HG03108 (cell line): Measurements from ENCODE around the gene PRLR.
"Not testable (repeated sequence)": the region's sequence is repeated elsewhere in the genome, so short reads cannot be mapped to it uniquely, and the experiment has no call there.

ENCODE experiments used
- ATAC-seq: cut with Tn5 transposase; IDR thresholded peaks from one replicate; pipeline ENCODE4 v1.9.1; 2021; ENCODE audit warnings: moderate library complexity; ENCODE audit not compliant: unreplicated experiment

Gene PRLR

DNA sequence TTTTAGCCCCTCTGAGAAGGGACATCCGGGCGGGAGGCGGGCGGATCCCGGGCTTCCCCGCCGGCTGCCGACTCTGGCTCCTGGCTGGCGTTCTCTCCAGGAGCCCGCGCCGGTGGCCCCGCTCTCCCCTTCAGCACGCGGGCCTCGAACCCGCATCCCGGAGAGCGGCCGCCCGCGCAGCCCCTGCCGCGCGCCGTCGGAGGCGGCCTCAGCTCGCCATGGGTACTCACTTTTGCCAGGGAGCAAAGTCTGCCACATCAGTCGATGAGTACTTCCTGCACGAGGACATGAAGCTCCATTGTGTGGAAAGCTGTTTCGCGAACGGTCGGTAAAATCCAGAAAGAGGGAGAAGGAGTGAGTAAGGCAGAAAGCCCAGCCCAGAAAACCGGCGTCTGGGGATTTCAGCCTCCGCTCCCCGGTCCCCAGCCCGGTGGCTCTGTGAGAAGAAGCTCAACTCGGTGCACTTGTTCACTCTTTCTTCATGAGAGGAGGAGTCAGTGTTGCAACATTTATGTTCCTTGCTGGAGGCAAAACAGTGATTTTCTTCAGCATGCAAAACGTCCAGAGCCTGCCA, at the start of gene PRLR:
PRLR (minus strand) TSS at position 450 of the 574 bp plus-strand sequence. CDS start 140,867 bp downstream, outside the sequence.
- ATAC-seq: peak; percentile 14

DNA sequence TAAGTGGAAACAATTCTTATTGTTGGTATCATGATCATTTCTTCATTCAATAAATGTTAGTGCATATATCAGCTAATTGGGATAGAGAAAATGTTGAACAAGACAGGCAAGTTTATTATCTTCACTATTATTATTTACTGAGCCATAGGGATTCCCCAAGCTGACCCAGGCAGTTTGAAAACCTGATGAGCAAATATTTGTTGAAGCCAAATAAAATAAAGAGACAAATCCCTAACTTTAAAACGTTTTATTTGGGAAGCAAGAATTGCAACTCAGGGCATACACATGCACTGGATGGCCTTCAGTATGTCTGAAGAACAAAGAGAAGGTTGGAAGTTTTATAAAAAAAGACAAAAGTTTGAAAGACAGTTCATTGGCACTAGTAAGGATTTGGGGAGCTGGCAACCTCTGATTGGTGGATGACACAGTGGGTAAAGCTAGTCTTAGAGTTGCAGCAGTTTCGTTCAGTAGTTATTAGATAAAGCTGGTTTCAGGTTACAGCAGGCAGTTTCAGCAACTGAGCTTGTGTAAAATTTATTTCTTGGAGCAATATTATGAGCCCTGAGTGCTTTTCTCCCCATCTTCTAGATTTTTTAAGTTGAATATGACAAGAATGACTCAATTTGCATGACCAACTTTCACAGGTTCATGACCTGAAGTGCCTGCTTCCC, 44.7 kb upstream of the PRLR start:
- no peak for ATAC-seq

DNA sequence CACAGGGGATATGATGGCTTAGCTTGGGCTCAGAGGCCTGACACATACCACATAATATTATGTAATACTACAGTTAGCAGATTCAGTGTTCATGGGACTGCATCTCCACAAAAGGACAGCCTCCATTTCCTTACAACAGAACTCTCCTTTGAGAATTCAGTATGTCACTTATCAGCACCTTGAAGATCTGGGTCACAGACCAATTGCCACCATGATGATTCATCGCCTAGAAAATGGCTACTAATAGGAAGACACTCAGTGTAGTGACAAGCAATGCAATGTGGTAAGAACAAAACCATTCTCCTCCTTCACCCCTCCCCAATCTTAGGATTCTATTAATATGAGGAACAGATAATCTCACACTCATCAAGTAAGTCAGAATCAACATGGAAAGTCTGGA, 38.7 kb upstream of the PRLR start:
- ATAC-seq: no peak

DNA sequence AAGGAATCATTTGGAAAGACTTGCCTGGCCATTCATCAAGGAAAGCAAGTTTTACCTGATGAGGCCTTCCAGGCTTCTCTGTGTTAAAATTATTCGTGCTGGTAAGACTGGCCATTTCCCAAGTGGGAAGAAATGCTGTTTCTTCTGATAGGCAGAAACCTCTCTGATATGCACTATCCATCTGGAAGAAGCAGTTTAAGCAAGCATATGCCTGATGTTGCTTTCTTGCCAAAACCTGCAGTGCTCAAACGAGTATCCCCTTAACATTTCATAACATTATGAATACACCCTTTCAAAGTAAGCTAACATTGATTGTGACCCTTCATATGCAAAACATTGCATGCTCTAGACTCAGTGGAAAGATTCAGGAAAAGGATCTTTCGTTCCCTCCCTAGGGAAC, 36.0 kb upstream of the PRLR start:
- no peak for ATAC-seq

DNA sequence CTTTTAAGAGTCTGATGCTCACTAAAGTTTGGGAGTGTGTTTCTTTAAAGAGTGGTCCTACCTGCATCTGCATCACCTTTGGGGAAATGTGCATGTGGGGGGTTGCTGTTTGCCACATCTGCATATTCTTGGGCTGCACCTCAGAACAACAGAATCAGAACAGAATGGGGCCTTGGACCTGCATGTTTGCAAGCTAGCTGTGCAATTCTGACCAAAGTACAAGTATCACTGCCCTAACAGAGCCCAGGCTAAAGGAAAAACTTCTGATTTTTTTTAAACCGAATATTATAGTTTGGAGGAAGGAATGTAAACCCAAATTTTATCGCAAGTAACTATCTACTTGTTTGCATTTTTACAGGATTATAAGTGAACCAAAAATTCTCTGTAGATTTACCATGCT, 34.2 kb upstream of the PRLR start:
- ATAC-seq: no peak

DNA sequence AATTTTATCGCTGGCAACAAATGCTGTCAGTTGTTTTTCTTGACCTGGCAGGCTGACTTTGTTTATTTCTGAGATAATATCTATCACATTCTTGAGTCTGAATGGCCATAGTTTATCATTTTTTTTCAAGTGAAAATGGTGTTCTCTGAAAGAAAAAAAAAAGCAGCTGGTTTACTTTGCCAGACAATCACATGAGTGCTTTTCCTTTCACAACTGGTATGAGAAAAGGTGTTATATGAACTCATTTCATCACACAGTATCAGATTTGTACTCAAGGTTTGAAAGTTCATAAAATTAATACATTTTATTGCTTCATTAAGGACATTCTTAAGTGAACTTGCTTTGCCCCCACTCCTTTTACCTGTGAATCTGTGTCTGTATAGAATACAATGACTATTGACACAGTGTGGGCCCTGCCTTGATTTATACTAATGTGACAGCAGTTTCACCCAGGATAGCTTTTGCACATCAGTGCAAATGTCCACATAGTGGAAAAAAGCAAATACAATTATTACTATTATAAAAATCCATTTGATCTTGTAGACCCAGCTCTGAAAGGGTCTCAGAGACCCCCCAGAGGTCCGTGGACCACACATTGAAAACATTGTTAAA, 33.1 kb upstream of the PRLR start:
- no peak for ATAC-seq

DNA sequence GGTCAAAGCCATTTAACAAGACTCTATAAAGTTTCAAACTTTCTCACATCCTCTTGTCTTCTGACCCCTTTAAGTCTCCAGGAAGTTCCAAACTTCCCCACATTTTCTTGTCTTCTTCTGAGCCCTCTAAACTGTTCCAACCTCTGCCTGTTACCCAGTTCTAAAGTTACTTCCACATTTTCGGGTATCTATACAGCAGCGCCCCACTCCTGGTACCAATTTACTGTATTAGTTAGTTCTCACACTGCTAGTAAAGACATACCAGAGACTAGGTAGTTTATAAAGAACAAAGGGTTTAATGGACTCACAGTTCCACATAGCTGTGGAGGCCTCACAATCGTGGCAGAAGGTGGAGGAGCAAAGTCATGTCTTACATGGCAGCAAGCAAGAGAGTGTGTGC, 23.3 kb upstream of the PRLR start:
- no peak for ATAC-seq

DNA sequence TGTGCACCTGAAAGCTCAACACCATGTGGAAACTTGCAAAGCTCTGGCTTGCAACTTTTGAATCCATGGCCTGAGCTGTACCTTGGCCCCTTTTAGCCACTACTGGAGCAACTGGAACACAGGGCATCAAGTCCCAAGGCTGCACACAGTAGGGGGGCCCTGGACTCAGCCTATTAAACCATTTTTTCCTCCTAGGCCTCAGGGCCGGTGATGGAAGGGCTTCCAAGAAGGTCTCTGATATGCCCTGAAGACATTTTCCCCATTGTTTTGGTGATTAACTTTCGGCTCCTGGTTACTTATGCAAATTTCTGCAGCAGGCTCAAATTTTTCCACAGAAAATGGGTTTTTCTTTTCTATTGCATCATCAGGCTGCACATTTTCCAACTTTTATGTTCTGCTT, 22.7 kb upstream of the PRLR start:
- no peak for ATAC-seq

DNA sequence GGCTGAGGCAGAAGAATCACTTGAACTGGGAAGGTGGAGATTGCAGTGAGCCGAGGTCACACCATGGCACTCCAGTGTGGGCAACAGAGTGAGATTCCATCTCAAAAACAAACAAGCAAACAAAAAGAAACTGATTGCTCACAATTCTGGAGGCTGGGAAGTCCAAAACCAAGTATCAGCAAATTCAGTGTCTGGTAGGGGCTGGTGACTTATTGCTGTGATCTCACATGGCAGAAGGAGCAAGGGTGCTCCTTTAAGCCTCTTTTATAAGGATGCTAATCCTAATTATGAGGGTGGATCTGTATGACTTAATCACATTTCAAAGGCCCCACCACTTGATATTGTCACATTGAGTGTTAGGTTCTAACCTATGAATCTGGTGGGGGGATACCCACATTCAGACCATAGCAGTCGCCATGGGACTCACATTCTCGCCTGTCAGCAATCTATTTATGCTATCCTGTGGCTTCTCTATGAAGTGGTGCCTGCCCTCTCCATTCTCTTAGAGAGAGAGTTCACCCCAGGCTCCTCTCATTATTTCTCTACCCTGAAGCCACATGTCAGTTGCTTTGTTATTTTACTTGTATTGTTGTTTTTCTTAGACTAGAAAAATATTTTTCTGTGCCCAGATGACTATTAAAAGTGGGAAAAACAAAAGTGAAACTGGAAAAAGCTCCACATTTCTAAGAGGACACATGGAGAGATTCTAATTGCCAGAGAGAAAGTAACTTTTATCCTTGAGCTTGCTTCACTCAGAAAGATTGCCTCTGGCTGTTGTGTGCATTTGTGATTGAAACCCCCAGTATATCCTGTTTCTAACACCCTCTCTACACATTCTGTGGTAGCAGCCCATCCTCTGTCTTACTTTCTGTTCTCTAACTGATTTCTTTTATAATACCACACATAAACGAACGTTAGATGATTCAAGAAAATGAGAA, 18.8 kb upstream of the PRLR start:
- no peak for ATAC-seq

DNA sequence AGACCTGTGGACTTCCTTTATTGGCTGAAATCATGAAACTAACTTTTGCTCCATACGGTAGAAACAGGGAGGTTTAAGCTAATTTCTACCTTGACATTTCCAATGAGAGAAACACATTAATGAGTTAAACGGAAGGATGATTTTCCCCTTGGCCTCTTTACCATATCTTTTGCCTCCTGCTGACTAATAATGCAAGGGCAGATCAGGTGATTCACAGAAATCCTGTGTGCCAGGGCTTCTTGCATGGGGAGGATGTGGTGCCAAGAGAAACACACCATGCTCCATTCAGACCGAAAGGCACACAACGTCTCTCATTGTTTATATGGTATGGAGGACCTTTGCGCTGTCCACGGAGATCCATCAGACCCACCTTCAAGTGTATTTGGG, 17.4 kb upstream of the PRLR start:
- no peak for ATAC-seq

DNA sequence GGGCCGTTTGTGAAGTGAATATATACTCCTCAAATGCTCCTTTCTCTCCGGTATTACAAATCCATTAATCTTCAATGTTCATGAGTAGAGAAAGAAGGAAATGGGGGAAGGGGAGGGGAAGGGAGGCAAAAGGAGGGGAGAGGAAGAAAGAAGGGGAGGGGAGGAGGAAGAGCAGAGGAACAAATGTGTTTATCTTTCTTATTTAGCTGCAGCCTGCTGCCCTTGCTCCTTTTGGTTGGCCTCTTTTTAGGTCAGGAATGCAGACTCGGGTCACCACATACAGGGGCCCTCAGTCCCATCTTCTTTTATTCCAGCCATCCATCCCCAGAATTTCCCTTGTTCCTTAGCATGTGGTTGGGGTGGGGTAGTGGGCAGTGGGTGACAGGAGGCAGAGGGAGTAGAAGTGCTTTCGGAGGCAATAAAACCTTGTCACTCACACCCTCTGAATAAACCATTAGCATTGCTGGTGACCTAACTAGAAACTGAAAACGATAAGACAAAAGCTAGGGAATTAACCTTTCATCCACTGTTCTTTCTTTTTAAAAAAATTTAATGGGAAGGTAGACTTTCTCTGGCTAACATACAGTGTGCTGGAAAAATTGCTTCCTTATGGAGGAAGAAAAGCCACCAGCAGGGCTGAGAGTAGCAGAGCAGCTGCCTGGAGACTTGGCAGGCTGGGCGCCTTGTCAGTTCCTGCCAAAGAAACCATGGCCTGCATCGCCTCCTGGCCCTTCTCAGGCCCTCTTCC, 16.8 kb upstream of the PRLR start:
- ATAC-seq: no peak

DNA sequence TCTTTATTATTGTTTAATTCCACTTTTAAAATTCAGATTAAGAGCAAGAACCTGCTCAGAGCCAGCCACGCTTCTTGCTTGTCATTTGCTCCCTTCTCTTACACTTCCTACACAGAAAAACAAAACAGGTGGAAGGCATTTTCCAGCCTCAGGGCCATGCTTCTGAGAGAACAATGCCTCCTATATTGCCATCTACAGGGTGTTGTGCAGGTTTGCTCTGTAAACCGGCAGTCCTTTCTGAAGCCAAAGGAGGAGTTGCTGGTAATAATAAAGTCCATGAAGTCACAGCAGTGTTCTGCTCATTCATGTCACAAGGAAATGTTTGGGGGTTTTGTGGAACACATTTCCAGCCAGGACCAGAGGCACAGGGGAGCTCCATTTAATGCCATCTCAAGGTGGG, 16.1 kb upstream of the PRLR start:
- ATAC-seq: no peak

DNA sequence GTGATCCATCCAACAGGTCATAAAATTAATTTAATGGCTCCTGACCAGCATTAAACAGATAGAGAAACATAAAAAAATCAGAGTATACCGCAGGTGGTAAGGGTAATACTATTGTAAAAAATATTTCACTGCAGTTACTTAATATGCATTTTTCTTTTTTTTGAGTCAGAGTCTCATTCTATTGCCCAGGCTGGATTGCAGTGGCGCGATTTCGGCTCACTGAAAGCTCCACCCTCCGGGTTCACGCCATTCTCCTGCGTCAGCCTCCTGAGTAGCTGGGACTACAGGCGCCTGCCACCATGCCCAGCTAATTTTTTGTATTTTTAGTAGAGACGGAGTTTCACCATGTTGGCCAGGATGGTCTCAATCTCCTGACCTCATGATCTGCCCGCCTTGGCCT, 15.1 kb upstream of the PRLR start:
- not testable (repeated sequence) for ATAC-seq

DNA sequence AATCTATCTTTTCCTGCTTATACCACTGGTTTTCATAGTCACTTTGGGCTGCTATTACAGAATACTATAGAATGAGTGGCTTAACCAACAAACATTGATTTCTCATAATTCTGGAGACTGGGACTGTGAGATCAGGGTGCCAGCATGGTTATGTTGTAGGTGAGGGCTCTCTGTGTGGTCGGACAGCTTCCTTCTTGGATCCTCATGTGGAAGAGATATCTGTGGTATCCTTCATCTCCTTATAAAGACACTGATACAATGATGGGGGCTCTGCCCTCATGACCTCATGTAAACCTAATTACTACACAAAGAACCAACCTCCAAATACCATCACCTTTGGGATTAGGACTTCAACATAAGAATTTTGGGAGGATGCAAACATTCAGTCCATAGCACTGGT, 13.9 kb upstream of the PRLR start:
- no peak for ATAC-seq

DNA sequence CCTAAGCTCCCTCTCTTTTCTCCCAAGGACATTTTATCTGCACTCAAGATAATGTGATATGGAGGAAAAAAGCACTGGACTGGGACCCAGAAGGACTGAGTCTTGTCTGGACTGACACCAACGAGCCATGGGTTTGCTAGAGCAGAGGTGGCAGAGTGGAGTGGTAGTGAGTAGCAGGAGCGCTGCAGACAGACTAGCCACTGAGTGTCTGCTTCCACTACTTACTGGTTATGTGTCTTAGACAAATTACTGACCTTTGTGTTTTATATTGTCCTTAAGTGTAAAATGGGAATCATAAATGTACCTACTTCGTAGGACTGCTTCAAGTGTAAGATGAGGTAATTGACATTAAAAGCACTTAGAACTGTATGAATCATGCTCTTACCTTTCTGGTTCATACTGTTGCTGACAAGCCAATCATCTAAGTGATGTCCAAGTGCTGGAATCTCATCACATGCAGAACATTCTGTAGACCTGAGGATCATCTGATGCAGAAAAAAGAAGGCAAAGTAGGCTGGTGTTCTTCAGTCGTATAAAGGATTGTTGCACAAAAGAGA, 12.5 kb upstream of the PRLR start:
- ATAC-seq: no peak

DNA sequence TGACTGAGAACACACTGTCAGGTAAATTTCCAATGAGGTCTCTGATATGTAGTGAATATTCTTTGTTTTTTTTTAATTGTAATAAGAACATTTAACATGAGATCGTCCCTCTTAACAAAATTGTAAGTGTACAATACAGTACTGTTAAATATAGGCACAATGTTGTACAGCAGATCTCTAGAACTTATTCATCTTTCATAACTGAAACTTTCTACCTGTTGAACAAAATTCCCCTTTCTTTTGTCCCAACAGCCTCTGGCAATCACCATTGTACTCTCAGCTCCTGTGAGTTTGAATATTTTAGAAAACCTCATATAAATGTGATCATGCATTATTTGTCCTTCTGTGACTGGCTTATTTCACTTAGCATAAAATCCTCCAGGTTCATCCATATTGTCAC, 10.6 kb upstream of the PRLR start:
- no peak for ATAC-seq

DNA sequence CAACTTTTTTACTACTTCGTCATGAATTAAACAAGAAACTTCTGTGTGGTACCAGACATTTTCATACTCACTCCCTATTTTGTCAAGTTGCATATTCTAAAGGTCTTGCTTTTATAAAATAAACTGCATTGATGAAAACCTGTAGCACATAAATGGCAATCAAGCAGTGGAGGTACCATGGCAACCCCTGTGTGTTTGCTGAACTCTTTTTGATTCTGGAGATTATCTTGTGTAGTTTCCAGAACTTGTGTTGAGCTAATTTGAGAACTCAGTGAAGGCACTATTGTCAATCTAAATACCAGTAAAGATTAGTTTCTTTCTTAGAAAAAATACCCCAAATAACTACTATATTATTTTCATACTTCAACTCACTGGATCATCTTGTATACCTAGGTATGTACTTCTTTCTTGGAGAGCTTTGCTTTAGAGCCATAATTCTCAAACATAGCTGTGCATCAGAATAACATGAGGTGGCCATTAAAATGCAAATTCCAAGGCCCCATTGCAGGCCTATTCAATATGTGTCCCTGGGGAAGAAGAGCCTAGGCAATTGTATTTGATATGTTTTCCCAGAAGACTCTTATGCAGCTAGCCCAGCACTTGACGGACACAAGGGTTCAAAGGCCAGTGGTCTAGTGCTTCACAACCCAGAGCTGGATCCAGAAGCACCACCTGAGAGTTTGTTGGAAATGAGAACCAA, 9.8 kb upstream of the PRLR start:
- ATAC-seq: no peak

DNA sequence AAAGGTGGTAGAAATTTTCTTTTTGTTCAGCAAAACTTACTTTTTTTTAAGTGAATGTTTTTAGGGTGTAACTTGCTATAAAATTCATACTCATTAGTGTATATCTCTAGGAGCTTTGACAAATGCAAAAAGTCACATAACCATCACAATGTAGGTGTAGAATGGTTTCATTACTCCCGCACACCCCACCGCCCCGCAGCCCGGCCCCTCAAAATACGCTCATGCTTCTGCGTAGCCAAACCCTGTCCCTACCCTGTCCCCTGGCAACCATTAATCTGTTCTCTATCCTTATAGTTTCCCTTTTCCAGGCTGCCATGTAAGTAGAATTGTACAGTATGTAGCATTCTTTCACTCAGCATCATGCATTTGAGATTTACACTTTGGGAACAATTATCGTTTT, 9.2 kb upstream of the PRLR start:
- ATAC-seq: no peak

DNA sequence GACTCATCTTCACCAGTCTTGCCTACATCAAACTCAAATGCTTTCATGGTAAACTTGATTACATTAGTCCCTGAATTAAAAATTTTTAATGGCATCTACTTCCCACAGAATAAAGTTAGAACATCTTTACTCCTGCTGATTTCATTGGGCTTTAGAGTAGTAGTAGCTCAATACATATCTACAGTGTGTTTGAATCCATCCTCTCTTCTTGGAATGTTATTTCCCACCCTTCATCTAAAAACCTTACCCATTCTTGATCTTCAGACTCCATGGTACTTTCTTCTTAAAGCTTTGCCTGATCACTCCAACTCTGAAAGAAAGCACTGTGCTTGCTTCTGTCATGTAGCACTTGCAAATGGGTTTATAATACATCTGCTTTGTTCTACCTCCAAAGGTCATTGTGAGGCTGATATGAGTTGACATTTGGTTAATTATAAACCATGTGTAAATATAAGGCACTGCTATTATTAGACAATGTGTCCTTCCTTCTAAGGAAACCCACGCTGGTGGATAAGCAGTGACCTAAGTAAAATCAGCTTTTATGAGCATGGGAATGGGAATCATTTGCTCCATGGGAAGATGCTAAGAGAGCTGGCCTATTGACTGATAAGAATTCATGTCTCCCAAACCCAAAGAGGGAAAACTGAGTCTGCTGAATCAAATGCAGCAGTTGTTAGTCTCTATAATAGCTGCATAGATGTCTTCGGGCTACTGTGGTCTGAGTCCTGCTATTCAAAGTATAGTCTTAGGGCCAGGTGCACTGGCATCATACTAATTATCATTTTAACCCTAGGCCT, 7.5 kb upstream of the PRLR start:
- ATAC-seq: peak; percentile 72
